ENCODE measurements around the gene ESR2. TPM values are rescaled to one million over a fixed set of nuclear protein-coding genes. Genes with fewer than 3 reads are reported as not detected.

ESR2 gene
- total RNA-seq, 1 experiment from 2014 or later, result 0.15 TPM

- no peaks in the 10 kb centered on the region for H4K20me1 ChIP-seq (ENCODE audit: control insufficient read depth, insufficient read depth, insufficient read length)
- H3K14ac ChIP-seq (ENCODE audit: insufficient read depth, low read length), result no peak overlapping the region
- H3K79me1 ChIP-seq (ENCODE audit: insufficient read depth, low read depth, low read length, poor library complexity, severe bottlenecking), result no peaks in the 10 kb centered on the region
- H3K27ac ChIP-seq (ENCODE audit: insufficient read length, low read depth, low read length), result no peak overlapping the region
- Mint-ChIP-seq H3K4me1 (no peaks in the 10 kb centered on the region), H3K36me3 (ENCODE audit: insufficient read depth in 1 of 3, low read depth in 3 of 3) (peaks cover 61 to 90% (median 84%) of the 10 kb centered on the region in 3 experiments; a peak in 6 of 7 replicates), H3K27me3 (ENCODE audit: low read depth) (no peaks in the 10 kb centered on the region; the same call in 1 of the 2 replicates), H3K9me3 (no peaks in the 10 kb centered on the region), H3K4me3 (no peak overlapping the region), H3K27ac (peak overlapping the region in 1 of 3 experiments; percentile 14; a peak in 1 of 7 replicates)
- no peak overlapping the region for H3K18ac ChIP-seq (ENCODE audit: insufficient read length, low read depth, low read length)
- H4K8ac ChIP-seq (replicated peaks; ENCODE audit: insufficient read length, low read depth, low read length), result no peak overlapping the region
- H4K91ac ChIP-seq (ENCODE audit: insufficient read length, low read depth, low read length), result no peak overlapping the region
- H2BK20ac ChIP-seq (ENCODE audit: low read depth, low read length, poor library complexity, severe bottlenecking), result no peak overlapping the region
- H3K4me2 ChIP-seq (ENCODE audit: insufficient read depth, insufficient read length, low read length), result no peak overlapping the region
- no peaks in the 10 kb centered on the region for H3K9me3 ChIP-seq (ENCODE audit: control insufficient read depth, low read depth, low read length)
- no peak overlapping the region for H3K9ac ChIP-seq (ENCODE audit: extremely low read depth, insufficient read length, low read length)
- no peak for DNase-seq
- no peak overlapping the region for H3K23ac ChIP-seq (ENCODE audit: insufficient read length, low read depth, low read length)
- no peak overlapping the region for H2AFZ ChIP-seq (ENCODE audit: low read length)
- H2AK5ac ChIP-seq (ENCODE audit: insufficient read length, low read length), result no peak overlapping the region
- H3K4ac ChIP-seq (ENCODE audit: low read depth, low read length), result no peak overlapping the region
- H3K4me1 ChIP-seq (ENCODE audit: insufficient read depth, low read length), result no peaks in the 10 kb centered on the region
- no peaks in the 10 kb centered on the region for H3K27me3 ChIP-seq (ENCODE audit: insufficient read depth, low read length)
- no peak overlapping the region for H2BK5ac ChIP-seq (ENCODE audit: insufficient read length, low read length)
- H2BK15ac ChIP-seq (ENCODE audit: low read depth, low read length), result no peak overlapping the region
- H4K5ac ChIP-seq (ENCODE audit: insufficient read length, low read depth, low read length), result no peak overlapping the region
- H2BK12ac ChIP-seq (ENCODE audit: insufficient read length, low read depth, low read length), result no peak overlapping the region
- no CpG with 5 or more reads among the region's 5 CpGs for WGBS (ENCODE audit: extremely low coverage, insufficient read length, low lambda C conversion rate)
- no peak overlapping the region for H3K56ac ChIP-seq (ENCODE audit: insufficient read length, low read depth, low read length)
- no peak for TF ChIP-seq CTCF (conservative IDR thresholded peaks at IDR 0.05)
- H3K23me2 ChIP-seq (ENCODE audit: insufficient read length, low read depth, low read length, poor library complexity, severe bottlenecking), result no peaks in the 10 kb centered on the region
- no peaks in the 10 kb centered on the region for H3K79me2 ChIP-seq (ENCODE audit: insufficient read depth, low read length)
- no peak overlapping the region for H3T11ph ChIP-seq (ENCODE audit: low read length)
- no peak overlapping the region for H2BK120ac ChIP-seq (ENCODE audit: low read depth, low read length, poor library complexity, severe bottlenecking)
Measured at GRCh38 chr14:64213086-64213485, 81.1 kb downstream of the ESR2 start.
